Lower leg skin (tissue), 4 donors: ENCODE results near the gene GRIN1. TPM values are rescaled to one million over a fixed set of nuclear protein-coding genes. Genes with fewer than 3 reads are reported as not detected.
A peak's percentile ranks its signal among the peaks of the same experiment; 100 is the strongest.
"Not testable (repeated sequence)": the region's sequence is repeated elsewhere in the genome, so short reads cannot be mapped to it uniquely, and the experiment has no call there.

Experiments
- DNase-seq, 2 donors: peaks; one replicate each; pipeline ENCODE4 v3.0.0-alpha.2; 2019; ENCODE audit warnings: low spot score in 2 of 2
- H3K4me3 ChIP-seq: fragments of 200-600 bp; sonication (generic); 2 replicates; pipeline ENCODE4 v1.5.1; 2017; ENCODE audit warnings: mild to moderate bottlenecking, low read depth; ENCODE audit not compliant: poor library complexity, severe bottlenecking
- POLR2A ChIP-seq, 2 donors: fragments of 450-650 bp; IDR thresholded peaks; one replicate each; pipeline ENCODE4 v1.6.1; 2016 to 2017; ENCODE audit warnings: antibody characterized with exemption in 2 of 2, mild to moderate bottlenecking in 1 of 2, moderate library complexity in 1 of 2
- WGBS, 2 donors: methylation state at CpG; one replicate each; pipeline ENCODE4 v1.1.5; 2018; 5-methylcytosine and 5-hydroxymethylcytosine counted together
- intact Hi-C: fragments of 100-400 bp; cut with DNase I; formaldehyde crosslinking; loops from one replicate; pipeline ENCODE4 v1.15.0; 2023; ENCODE audit warnings: low total_unique reads
- total RNA-seq, 4 donors: library from RNA; depleted of rRNA; stranded (reverse); fragments of >200 nt; gene quantifications; one replicate each; pipeline ENCODE4 v1.1.0, GENCODE V29; 2016
- TF ChIP-seq, protein P1 (sequence below), 3 donors: fragments of 450-650 bp; IDR thresholded peaks; one replicate each; pipeline ENCODE4 v1.5.1; 2016; ENCODE audit warnings: antibody characterized with exemption in 3 of 3, mild to moderate bottlenecking in 3 of 3, moderate library complexity in 2 of 3

The GRIN1 gene
- total RNA-seq, 4 donors from 2014 or later, result 0.10 to 2.4 (median 0.49) TPM; not detected in 1

DNA sequence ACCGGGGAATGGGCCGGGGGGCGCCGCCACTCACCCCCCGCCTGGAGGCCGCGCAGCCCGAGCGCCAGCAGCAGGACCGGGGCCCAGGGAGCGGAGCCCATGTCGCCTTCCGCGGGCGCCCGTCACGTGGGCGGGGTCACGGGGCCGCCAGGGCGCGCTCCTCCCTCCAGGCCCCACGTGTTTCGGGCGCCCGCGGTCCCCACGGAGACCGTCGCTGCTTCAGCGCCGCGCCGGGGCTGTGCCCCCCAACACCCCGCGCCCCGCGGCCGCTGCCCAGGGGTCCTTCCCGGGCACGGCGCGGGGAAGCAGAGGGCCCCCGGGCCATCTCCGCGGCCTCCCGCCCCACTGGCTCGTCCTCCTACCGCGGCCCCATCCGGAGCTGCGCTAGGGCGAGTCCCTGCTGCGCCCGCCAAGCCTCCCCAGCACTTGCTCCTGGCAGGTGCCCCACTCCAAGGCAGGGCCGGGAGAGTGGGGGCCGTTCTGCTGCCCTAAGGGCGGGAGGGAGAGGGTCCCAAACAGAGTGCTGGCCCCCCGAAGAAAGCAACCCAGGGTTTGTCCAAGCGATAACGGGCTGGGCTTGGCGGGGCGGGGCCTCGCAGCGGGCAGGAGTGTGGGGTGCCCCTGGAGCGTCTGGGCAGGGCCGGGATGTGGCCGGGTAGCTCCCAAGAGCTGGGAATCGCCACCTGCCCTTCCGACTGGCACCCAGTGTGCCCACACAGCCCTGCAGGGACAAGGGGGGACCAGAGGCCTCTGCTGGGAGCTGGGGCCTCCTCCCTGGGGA is 24.2 kb upstream of the GRIN1 start, which contains the start of gene DPP7:
DPP7 (minus strand) TSS at position 121 of the 781 bp plus-strand sequence; CDS start at position 101, 20 bp downstream.
- TF ChIP-seq POLR2A (IDR thresholded peaks at IDR 0.05), result no peak
- TF ChIP-seq, protein P1, sequence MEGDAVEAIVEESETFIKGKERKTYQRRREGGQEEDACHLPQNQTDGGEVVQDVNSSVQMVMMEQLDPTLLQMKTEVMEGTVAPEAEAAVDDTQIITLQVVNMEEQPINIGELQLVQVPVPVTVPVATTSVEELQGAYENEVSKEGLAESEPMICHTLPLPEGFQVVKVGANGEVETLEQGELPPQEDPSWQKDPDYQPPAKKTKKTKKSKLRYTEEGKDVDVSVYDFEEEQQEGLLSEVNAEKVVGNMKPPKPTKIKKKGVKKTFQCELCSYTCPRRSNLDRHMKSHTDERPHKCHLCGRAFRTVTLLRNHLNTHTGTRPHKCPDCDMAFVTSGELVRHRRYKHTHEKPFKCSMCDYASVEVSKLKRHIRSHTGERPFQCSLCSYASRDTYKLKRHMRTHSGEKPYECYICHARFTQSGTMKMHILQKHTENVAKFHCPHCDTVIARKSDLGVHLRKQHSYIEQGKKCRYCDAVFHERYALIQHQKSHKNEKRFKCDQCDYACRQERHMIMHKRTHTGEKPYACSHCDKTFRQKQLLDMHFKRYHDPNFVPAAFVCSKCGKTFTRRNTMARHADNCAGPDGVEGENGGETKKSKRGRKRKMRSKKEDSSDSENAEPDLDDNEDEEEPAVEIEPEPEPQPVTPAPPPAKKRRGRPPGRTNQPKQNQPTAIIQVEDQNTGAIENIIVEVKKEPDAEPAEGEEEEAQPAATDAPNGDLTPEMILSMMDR (IDR thresholded peaks at IDR 0.05), result no peak
- intact Hi-C loops, result loop anchor here (5.0 kb wide), 1 partner anchor 112 kb away; the partner anchor contains the start of genes CYSRT1 and RNF224
- peak within 1 kb of the TSS; percentile 72 for H3K4me3 ChIP-seq
- DNase-seq, result peak; percentile 56 to 96
- 3 to 9% methylated on average over 9 to 21 of the region's 70 CpGs for WGBS, 2 donors

DNA sequence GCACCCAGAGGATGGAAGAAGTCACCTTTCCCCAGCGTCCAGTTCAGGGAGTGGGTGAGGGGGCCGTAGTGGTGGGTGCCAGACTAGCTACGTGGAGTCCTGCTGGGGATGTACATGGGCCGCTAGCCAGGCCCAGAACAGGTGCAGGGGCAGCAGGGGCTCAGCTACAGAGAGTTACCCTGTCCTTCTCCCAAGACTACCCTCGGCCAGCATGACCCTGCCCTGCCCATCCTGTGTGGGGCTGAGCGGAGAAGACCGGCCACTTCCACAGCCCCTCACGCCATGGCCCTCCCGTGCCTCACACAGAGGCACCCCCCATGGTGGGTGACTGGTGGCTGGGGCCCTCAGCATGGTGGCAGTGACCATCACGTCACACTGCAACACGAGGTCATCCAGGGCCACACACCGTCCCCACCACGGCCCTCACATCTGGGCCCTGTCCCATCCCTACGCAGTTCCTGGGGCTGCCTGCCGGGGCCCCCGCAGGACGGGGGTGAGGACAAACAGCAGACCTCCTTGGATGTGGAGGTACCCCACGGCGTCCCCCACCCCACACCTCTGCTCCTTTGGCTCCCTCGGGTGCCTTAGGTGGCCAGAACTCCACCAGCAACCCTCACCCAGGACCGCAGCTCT is 23.4 kb upstream of the GRIN1 start:
- 67 to 83% methylated on average over 9 to 15 of the region's 21 CpGs for WGBS, 2 donors
- no peak for DNase-seq
- intact Hi-C loops, result loop anchor here (5.0 kb wide), 1 partner anchor 112 kb away; the partner anchor contains the start of genes CYSRT1 and RNF224
- no peak overlapping the region for H3K4me3 ChIP-seq
- TF ChIP-seq, protein P1 (IDR thresholded peaks at IDR 0.05), result no peak
- no peak for TF ChIP-seq POLR2A (IDR thresholded peaks at IDR 0.05)

DNA sequence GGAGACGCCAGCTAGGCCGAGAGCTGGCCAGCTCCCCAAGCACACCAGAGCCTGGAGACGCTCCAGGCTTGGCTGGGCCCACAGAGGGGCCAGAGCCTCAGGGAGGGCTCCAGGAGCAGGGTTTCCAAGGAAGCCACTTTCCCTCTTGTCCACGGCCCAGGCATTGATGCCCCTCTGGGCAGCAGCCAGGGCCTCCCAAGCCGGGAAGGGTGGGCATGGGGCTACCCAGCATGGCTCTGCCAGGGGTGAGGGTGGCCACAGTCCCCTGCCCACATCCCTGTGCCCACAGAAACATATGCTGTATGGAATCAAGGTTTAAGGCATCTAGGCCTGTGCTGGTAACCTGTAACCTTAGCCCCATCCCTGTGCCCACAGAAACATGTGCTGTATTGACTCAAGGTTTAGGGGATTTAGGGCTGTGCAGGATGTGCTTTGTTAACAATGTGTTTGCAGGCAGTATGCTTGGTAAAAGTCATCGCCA is 22.9 kb upstream of the GRIN1 start:
- TF ChIP-seq POLR2A (IDR thresholded peaks at IDR 0.05), result no peak
- TF ChIP-seq, protein P1 (IDR thresholded peaks at IDR 0.05), result no peak
- 42 to 50% methylated on average over 5 to 6 of the region's 6 CpGs for WGBS, 2 donors
- DNase-seq, result no peak
- no peak overlapping the region for H3K4me3 ChIP-seq
- intact Hi-C loops, result loop anchor here (5.0 kb wide), 1 partner anchor 111 kb away; the partner anchor contains the start of genes CYSRT1 and RNF224

DNA sequence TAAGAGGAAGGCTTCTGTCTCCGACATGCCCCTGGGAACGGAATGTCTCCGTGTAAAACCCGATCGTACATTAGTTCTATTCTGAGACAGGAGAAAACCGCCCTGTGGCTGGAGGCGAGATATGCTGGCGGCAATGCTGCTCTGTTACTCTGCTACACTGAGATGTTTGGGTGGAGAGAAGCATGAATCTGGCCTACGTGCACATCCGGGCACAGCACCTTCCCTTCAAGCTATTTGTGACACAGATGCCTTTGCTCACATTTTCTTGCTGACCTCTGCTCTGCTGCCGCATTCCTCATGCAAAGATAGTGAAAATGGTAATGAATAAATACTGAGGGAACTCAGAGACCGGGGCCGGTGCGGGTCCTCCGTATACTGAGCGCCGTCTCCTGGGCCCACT is 22.2 kb upstream of the GRIN1 start:
- no peak overlapping the region for H3K4me3 ChIP-seq
- intact Hi-C loops, result loop anchor here (5.0 kb wide), 1 partner anchor 111 kb away; the partner anchor contains the start of genes CYSRT1 and RNF224
- no peak for DNase-seq
- no peak for TF ChIP-seq POLR2A (IDR thresholded peaks at IDR 0.05)
- TF ChIP-seq, protein P1 (IDR thresholded peaks at IDR 0.05), result no peak
- 62 to 65% methylated on average over 17 of the region's 17 CpGs for WGBS, 2 donors

DNA sequence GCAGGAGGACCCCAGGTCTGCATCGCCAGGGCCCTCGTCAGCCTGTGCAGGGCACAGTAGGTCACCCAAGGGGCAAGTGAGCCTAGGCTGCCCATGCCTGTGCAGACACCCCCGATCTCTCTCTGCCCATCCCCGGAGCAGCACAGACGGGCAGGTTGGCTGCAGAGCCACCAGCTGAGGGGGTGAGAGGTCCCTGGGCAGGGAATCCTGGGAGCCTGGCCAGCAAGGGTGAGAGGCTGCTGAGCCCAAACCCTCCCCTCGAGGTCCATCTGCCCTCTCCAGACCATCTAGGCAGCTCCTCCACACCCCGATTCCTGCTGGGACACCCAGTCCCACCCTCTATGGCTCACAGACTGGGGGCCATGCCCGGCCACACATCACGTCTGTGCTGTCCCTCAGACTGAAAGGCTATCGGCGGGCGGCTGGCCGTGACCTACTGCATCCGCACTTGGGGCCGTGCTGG is 21.7 kb upstream of the GRIN1 start:
- no peak for TF ChIP-seq POLR2A (IDR thresholded peaks at IDR 0.05)
- TF ChIP-seq, protein P1 (IDR thresholded peaks at IDR 0.05), result no peak
- 84 to 86% methylated on average over 15 of the region's 15 CpGs for WGBS, 2 donors
- intact Hi-C loops, result loop anchor here (5.0 kb wide), 1 partner anchor 110 kb away; the partner anchor contains the start of genes CYSRT1 and RNF224
- H3K4me3 ChIP-seq, result no peak overlapping the region
- DNase-seq, result no peak

DNA sequence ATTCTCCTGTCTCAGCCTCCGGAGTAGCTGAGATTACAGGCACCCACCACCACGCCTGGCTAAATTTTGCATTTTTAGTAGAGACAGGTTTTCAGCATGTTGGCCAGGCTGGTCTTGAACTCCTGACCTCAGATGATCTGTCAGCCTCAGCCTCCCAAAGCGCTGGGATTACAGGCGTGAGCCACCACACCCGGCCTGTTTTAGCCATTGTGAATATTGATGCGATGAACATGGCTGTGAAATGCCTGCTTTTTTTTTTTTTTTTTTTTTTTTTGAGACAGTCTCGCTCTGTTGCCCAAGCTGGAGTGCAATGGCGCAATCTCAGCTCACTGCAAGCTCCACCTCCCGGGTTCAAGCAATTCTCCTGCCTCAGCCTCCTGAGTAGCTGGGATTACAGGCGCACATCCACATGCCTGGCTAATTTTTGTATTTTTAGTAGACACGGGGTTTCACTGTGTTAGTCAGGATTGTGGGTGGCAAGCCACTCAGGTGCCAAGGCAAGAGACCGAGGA is 20.8 kb upstream of the GRIN1 start:
- not testable (repeated sequence) for H3K4me3 ChIP-seq, DNase-seq
- intact Hi-C loops, result loop anchor here (5.0 kb wide), 1 partner anchor 109 kb away; the partner anchor contains the start of genes CYSRT1 and RNF224
- 74 to 81% methylated on average over 12 of the region's 12 CpGs for WGBS, 2 donors

DNA sequence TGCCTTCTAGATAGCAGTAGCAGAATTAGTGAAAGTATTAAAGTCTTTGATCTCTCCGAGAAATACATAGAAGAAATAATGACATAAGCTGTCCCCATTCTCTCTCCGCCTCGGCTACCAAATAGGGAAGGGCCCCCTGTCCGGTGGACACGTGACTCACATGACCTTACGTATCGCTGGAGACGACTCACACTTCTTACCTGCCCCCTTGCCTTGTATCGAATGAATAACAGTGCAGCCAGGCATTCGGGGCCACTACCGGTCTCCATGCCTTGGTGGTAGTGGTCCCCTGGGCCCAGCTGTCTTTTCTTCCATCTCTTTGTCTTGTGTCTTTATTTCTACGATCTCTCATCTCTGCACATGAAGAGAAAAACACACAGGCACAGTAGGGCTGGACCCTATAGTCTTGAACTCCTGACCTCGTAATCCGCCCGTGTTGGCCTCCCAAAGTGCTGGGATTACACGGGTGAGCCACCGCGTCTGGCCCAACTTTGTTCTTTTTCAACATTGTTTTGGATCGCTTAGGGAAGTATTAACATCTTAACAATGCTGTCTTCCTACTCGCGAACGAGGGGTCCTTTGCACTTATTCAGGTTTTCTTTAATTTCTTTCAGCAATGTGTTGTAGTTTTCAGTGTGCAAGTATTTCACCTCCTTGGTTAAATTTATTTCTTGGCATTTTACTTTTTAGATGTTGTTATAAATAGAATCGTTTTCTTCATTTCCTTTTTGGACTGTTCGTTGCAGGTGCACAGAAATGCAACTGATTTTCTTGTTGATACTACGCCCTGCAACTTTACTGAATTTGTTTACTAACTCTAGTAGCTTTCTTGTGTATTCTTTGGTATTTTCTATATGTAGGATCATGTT is 16.8 kb upstream of the GRIN1 start:
- intact Hi-C loops, DNase-seq, H3K4me3 ChIP-seq: not testable (repeated sequence)
- WGBS, 2 donors, result 75% methylated on average over 21 to 22 of the region's 25 CpGs
